Suprapubic skin (tissue), 3 donors: ENCODE measurements around the gene SAYSD1.

ENCODE experiments used
- EP300 ChIP-seq: sonication (generic); formaldehyde crosslinking; IDR thresholded peaks from one replicate; pipeline ENCODE4 v1.6.1; 2017; ENCODE audit warnings: antibody characterized with exemption
- POLR2A ChIP-seq, 2 donors: fragments of 450-650 bp; IDR thresholded peaks; one replicate each; pipeline ENCODE4 v1.6.1; 2017; ENCODE audit warnings: antibody characterized with exemption in 2 of 2, mild to moderate bottlenecking in 2 of 2, moderate library complexity in 2 of 2
- TF ChIP-seq, protein P1 (sequence below), 2 donors: fragments of 200-600 bp in 1 of 2; fragments of 450-650 bp in 1 of 2; sonication (generic) in 1 of 2; IDR thresholded peaks; one replicate each; pipeline ENCODE4 v1.5.1; 2016 to 2019; ENCODE audit warnings: antibody characterized with exemption in 2 of 2, mild to moderate bottlenecking in 1 of 2, moderate library complexity in 1 of 2

DNA sequence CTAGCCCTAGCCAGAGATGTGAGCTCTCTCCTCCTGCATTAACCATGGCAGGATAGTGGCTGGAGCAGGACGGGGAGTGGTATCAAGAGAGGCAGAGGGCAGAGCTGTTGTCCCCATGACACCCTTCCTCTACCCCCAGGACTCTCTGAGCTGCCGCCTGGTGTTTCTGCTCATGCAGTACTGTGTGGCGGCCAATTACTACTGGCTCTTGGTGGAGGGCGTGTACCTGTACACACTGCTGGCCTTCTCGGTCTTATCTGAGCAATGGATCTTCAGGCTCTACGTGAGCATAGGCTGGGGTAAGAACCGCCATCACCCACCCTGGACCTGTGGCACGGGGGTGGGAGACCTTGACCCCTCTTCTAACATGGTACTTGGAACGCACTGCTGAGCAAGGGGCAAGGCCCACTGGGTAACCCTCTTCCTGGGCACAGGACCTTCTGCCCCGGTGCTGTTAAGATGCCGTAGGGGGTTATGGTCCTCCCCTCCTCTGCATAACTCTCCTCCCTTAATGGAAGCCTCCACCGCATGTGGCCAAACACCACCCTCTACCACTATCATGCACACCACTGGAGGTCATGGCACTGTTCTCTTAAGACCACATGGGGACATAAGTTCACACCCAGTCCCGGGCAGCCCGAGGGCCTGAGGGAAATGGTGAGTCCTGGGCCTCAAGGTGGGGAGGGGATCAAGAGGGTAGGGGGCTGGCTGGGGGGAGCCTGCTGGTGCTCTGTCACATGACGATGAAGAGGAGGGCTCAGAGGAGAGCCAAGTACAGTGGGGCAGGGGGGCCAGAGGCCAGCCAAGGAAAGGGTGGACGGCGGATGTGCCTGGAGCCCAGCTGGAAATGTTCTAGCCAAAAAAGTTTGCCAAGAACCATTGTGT lies 41.3 kb downstream of the SAYSD1 start:
- TF ChIP-seq POLR2A (IDR thresholded peaks at IDR 0.05), result no peak
- TF ChIP-seq, protein P1, sequence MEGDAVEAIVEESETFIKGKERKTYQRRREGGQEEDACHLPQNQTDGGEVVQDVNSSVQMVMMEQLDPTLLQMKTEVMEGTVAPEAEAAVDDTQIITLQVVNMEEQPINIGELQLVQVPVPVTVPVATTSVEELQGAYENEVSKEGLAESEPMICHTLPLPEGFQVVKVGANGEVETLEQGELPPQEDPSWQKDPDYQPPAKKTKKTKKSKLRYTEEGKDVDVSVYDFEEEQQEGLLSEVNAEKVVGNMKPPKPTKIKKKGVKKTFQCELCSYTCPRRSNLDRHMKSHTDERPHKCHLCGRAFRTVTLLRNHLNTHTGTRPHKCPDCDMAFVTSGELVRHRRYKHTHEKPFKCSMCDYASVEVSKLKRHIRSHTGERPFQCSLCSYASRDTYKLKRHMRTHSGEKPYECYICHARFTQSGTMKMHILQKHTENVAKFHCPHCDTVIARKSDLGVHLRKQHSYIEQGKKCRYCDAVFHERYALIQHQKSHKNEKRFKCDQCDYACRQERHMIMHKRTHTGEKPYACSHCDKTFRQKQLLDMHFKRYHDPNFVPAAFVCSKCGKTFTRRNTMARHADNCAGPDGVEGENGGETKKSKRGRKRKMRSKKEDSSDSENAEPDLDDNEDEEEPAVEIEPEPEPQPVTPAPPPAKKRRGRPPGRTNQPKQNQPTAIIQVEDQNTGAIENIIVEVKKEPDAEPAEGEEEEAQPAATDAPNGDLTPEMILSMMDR (IDR thresholded peaks at IDR 0.05), result no peak
- no peak for TF ChIP-seq EP300
